NCI-H526 treated with DMSO at 0.1 percent for 48 hours (cell line): ENCODE results near the gene PLEKHJ1.

Source experiments
- DNase-seq: peaks from one replicate; lab custom pipeline; 2025; lab: John Stamatoyannopoulos, UW

PLEKHJ1 gene

GRCh38 chr19:2197270-2197669 is 38.9 kb downstream of the PLEKHJ1 start:
- DNase-seq: no peak

- DNase-seq: no peak
Observed at GRCh38 chr19:2195914-2196313, 40.2 kb downstream of the PLEKHJ1 start.

GRCh38 chr19:2195361-2195760 is 40.8 kb downstream of the PLEKHJ1 start:
- DNase-seq: no peak

- no peak for DNase-seq
Observed at GRCh38 chr19:2194513-2195078, 41.5 kb downstream of the PLEKHJ1 start.

- DNase-seq: no peak
Observed at GRCh38 chr19:2193807-2194206, 42.3 kb downstream of the PLEKHJ1 start.

GRCh38 chr19:2192862-2193261 is 43.3 kb downstream of the PLEKHJ1 start:
- no peak for DNase-seq

- DNase-seq: no peak
Observed at GRCh38 chr19:2191456-2192310, 44.4 kb downstream of the PLEKHJ1 start.

- no peak for DNase-seq
Observed at GRCh38 chr19:2190848-2191455, 45.2 kb downstream of the PLEKHJ1 start.

- no peak for DNase-seq
Observed at GRCh38 chr19:2189880-2190279, 46.2 kb downstream of the PLEKHJ1 start.

- no peak for DNase-seq
Observed at GRCh38 chr19:2188708-2189385, 47.3 kb downstream of the PLEKHJ1 start.

- no peak for DNase-seq
Observed at GRCh38 chr19:2187159-2187558, 49.0 kb downstream of the PLEKHJ1 start.

- DNase-seq: no peak
Observed at GRCh38 chr19:2186071-2186846, 49.9 kb downstream of the PLEKHJ1 start.

- no peak for DNase-seq
Observed at GRCh38 chr19:2185734-2186070, 50.4 kb downstream of the PLEKHJ1 start.

GRCh38 chr19:2184422-2184975 is 51.6 kb downstream of the PLEKHJ1 start:
- no peak for DNase-seq
